LNCaP clone FGC (cell line): ENCODE measurements around the gene NPIPB6.
"Not testable (repeated sequence)": the region's sequence is repeated elsewhere in the genome, so short reads cannot be mapped to it uniquely, and the experiment has no call there.

Source experiments
- DNase-seq: peaks from one replicate; pipeline ENCODE4 v3.0.0-alpha.2; 2011; ENCODE audit warnings: low read depth
- H3K4me3 ChIP-seq: 2 replicates; pipeline ENCODE4 v1.5.1; 2011; ENCODE audit warnings: mild to moderate bottlenecking, low read depth, low read length, control low read depth
- CTCF ChIP-seq: IDR thresholded peaks from 2 replicates; pipeline ENCODE4 v1.5.1; 2012; ENCODE audit warnings: mild to moderate bottlenecking; ENCODE audit not compliant: control insufficient read depth, insufficient read depth; ENCODE audit errors: extremely low read depth

Gene NPIPB6

GRCh38 chr16:28330232-28330631 is 33.1 kb downstream of the NPIPB6 start:
- DNase-seq, result not testable (repeated sequence)

GRCh38 chr16:28326881-28327610 is 36.3 kb downstream of the NPIPB6 start:
- no peak for TF ChIP-seq CTCF
- H3K4me3 ChIP-seq, result no peak overlapping the region
- DNase-seq, result no peak

More at GRCh38 chr16:28330232-28330631, 33.1 kb downstream of the NPIPB6 start:
- H3K4me3 ChIP-seq, result not testable (repeated sequence)

- no peak for DNase-seq
- no peak overlapping the region for H3K4me3 ChIP-seq
- TF ChIP-seq CTCF, result no peak
Measured at GRCh38 chr16:28324887-28325279, 38.4 kb downstream of the NPIPB6 start.

GRCh38 chr16:28324235-28324886 is 38.9 kb downstream of the NPIPB6 start:
- no peak overlapping the region for H3K4me3 ChIP-seq
- no peak for TF ChIP-seq CTCF
- DNase-seq, result peak; percentile 52

GRCh38 chr16:28321700-28322411 is 41.5 kb downstream of the NPIPB6 start:
- DNase-seq, result no peak
- peak; percentile 63 for TF ChIP-seq CTCF
- H3K4me3 ChIP-seq, result no peak overlapping the region

GRCh38 chr16:28320741-28321140 is 42.6 kb downstream of the NPIPB6 start:
- TF ChIP-seq CTCF, result no peak
- no peak for DNase-seq
- no peak overlapping the region for H3K4me3 ChIP-seq

- TF ChIP-seq CTCF, result no peak
- DNase-seq, result no peak
Measured at GRCh38 chr16:28320023-28320561, 43.2 kb downstream of the NPIPB6 start.

More at GRCh38 chr16:28320023-28320561, 43.2 kb downstream of the NPIPB6 start:
- no peak overlapping the region for H3K4me3 ChIP-seq
